HCT116 (cell line): ENCODE measurements around the gene TRAPPC14.

Source experiments
- CBX3 ChIP-seq: IDR thresholded peaks from 2 replicates; pipeline ENCODE4 v1.6.1; 2012; ENCODE audit warnings: low read depth
- CEBPB ChIP-seq: IDR thresholded peaks from 2 replicates; pipeline ENCODE4 v1.6.1; 2012; ENCODE audit warnings: low read depth
- CTCF ChIP-seq, 3 experiments: fragments of 200-600 bp in 1 of 3; sonication (generic) in 1 of 3; IDR thresholded peaks in 2 of 3; conservative IDR thresholded peaks in 1 of 3; 2 replicates each; pipeline ENCODE4 v1.5.1; 2012 to 2017; ENCODE audit warnings: low read depth in 2 of 3, low read length in 2 of 3, antibody characterized with exemption in 1 of 3, borderline replicate concordance in 1 of 3, control low read depth in 1 of 3, mild to moderate bottlenecking in 1 of 3, mixed read lengths in 1 of 3, mixed run types in 1 of 3, moderate library complexity in 1 of 3; ENCODE audit not compliant: insufficient read depth in 1 of 3
- ELF1 ChIP-seq: IDR thresholded peaks from 2 replicates; pipeline ENCODE4 v1.6.1; 2012; ENCODE audit warnings: low read depth, borderline replicate concordance
- EZH2 ChIP-seq: fragments of 200-600 bp; sonication (generic); IDR thresholded peaks from 2 replicates; pipeline ENCODE4 v1.6.1; 2017; ENCODE audit warnings: antibody characterized with exemption, mixed run types
- JUND ChIP-seq: IDR thresholded peaks from 2 replicates; pipeline ENCODE4 v1.6.1; 2012
- MAX ChIP-seq: IDR thresholded peaks from 2 replicates; pipeline ENCODE4 v1.6.1; 2012
- POLR2A ChIP-seq: IDR thresholded peaks from 2 replicates; pipeline ENCODE4 v1.7.0; 2011; ENCODE audit warnings: borderline replicate concordance; ENCODE audit not compliant: insufficient read depth, insufficient read length; ENCODE audit errors: extremely low read depth
- SP1 ChIP-seq: IDR thresholded peaks from 2 replicates; pipeline ENCODE4 v1.6.1; 2012; ENCODE audit warnings: low read depth
- TCF7L2 ChIP-seq: IDR thresholded peaks from 2 replicates; pipeline ENCODE4 v1.7.0; 2011; ENCODE audit warnings: borderline replicate concordance, inconsistent platforms; ENCODE audit not compliant: insufficient read depth, insufficient read length; ENCODE audit errors: extremely low read depth

GRCh38 chr7:100126931-100127865 lies 31.3 kb downstream of the TRAPPC14 start, which contains the start of gene MBLAC1:
- TF ChIP-seq MAX (no peak), CTCF (IDR thresholded peaks at IDR 0.05 in 2 of 3, conservative IDR thresholded peaks at IDR 0.05 in 1 of 3; ENCODE audit: borderline replicate concordance in 1 of 3, insufficient read depth in 1 of 3, low read depth in 2 of 3, low read length in 2 of 3) (no peak), SP1 (no peak), POLR2A (peak; percentile 92), TCF7L2 (no peak), JUND (no peak), ELF1 (no peak), EZH2 (no peak), CEBPB (no peak), CBX3 (no peak)
